Stimulated activated CD4-positive, alpha-beta T cell treated with anti-CD3 and anti-CD28 coated beads, Interleukin-4, amount 100 ng/mL, for 4 hours (primary cell): ENCODE results near the gene PDE3A.

ENCODE experiments used
- DNase-seq, 2 experiments: peaks; one replicate each; pipeline ENCODE4 v3.0.0-alpha.2; 2020

PDE3A gene

DNA sequence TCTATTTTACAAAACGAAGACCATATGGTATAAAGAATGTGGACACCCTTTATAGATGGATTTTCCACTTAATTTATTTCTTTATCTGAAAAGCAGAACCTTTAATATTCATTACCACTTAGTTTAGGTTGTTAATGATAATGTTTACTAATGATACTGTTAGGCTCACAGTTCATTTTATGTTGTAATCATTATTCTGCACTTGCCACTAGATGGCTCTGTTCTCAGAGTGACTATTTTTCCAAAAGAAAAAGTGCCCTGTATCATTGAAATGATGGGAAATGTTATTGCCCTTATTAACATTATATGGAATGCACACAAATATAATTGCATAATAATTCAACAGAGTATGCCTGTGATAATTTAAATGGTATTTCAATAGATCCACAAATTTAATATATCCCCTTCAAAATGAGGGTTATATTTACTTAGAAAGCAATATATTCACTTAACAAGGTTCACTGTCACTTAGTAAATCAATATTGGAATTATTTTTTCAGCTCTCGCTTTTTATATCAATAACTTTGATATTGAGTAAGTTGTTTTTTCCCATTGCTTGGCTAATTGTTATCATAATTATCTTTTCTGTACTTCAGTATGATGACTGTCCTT lies 95.7 kb downstream of the PDE3A start:
- DNase-seq: no peak

DNA sequence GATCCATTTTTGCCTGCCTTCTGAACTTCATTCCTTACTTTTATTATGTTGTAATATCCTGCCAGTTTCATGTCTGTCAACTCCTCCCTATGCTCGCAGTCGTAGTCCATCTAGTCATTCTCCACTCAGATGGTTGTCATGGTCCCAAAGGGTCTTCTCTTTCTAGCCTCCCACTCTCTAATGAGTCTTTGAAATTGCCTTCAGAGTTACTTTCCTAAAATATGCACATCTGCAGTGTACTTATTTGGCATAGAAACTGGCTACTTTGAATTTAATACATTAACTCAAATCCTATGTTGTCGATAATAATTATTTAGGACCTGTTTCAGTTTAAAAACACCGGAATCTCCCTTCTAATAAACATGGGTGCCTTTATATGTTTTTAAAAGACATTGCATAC lies 101.0 kb downstream of the PDE3A start:
- no peak for DNase-seq

DNA sequence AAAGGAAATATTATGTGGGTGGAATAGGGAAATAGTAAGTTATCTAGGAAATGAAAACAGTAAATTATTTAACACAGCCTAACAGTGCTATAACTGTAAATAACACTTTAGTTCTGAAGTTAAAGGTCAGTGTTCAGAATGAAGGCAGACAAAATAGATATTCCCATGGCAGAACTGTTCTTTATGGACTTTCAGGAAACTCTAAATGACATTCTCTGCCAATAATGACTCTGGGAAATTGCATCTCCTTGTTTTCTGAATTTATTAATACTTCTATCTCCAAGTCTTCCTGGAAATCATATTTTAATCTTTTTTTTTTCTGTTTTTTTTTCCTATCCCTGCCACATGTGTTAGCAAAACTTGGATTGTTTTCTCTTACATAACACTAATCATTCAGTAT lies 101.4 kb downstream of the PDE3A start:
- DNase-seq: no peak

DNA sequence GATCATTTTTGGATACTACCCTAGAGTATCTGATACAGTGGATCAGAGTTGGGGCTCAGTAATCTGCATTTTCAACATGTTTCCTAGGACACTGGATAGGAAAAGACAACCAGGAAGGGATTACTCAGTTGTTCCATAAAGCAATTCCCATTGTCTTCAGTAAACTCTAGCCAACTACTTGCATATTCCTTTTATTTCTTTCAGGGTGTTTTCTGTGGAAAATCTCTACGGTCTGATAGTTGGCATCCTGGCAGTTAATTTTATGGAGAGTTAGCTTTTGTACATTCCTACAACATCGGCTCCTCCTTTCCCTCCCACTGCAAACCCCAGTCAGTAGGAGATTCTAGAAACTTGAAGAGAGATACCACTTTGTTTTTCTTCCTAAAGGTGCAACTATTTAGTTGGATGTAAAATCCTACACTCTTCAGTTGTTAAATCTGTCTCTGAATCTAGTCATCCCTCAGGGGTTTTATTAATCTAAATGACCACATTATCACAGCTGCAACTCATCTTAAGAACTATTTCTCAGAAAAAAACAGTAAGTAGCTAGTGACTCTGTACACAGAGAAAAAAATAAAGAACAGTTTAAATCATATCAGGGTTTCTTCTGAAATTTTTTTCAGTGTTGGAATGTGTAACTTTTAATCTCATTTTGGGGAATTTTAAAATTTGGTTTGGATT lies 103.9 kb downstream of the PDE3A start:
- no peak for DNase-seq

DNA sequence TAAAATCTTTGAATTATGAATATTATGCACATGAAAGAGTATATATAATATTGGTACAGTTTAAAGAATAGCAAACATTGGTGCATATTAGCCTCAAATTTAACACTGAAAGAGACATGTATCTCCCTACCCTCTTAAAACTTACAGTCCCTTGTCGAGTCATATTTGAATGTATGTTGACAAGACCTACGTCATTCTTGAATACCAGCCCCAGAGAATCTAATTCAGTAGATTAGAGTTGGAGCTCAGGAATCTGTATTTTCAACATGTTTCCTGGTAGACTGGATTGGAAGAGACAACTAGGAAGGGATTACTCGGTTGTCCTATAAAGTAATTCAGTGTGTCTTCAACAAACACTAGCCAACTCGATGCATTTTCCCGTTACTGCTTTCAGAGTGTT lies 104.8 kb downstream of the PDE3A start:
- DNase-seq: no peak

DNA sequence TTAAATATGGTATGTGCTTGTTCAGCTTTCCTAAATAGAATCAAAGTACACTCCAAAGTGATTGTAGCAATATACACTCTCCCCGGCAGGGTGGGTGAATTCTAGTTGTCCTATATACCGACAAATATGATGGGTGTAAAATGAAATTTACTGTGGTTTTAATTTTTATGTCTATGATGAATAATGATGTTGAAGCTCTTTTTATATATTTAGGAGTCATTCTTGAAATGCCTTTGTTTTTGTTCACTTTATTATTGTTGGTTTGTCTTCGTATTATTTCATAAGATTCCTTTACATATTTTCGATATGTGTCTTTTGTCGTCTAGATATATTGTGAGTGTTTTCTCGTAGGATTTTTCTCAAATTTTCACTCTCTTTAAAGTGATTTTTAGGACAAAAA lies 105.7 kb downstream of the PDE3A start:
- no peak for DNase-seq

DNA sequence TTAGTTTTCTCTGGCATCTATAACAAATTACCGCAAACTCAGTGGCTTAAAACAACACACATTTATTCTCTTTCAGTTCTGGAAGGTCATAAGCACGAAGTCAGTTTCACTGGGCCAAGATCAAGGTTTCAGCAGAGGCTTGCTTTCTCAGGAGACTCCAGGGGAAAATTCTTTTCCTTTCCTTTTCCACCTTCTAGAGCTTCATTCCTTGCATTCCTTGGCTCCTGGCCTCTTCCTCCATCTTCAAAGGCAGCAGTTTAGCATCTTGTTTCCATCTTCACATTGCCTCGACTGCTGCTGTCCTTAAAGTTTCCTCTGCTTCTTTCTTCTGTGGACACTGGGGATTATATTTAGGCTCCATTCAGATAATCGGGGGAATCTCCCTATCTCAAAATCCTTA lies 106.1 kb downstream of the PDE3A start:
- no peak for DNase-seq

DNA sequence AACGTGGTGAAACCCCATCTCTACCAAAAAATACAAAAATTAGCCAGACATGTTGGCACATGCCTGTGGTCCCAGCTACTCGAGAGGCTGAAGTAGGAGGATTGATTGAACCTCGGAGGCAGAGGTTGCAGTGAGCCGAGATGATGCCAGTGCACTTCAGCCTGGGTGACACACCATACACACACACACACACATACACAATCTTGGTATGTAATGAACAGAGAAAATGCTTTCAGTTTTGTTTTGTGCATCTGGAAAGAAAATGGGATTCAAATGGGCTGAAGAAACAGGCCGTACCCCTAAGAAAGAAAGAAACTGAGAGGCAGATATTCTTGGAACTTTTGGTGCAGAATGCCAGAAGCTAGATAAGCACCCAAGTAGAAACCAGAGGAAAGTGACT lies 107.2 kb downstream of the PDE3A start:
- no peak for DNase-seq

DNA sequence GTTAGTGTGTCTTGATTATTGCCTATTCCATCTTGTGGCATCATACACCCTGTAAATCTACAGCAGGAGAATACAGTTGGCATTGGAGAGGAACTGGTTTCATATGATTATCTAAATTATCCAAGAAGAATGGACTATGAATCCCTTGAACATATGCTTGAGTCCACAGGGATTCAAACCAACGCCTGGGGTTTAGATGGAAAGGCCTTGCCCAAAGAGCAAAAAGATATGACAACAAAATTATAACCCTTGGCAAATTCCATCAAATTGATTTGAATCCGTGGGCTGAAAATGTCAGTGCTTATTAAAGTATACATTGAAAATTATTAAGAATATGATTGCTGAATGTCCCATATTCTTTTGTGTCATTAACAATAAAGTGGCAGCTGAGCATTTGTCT lies 108.2 kb downstream of the PDE3A start:
- no peak for DNase-seq

DNA sequence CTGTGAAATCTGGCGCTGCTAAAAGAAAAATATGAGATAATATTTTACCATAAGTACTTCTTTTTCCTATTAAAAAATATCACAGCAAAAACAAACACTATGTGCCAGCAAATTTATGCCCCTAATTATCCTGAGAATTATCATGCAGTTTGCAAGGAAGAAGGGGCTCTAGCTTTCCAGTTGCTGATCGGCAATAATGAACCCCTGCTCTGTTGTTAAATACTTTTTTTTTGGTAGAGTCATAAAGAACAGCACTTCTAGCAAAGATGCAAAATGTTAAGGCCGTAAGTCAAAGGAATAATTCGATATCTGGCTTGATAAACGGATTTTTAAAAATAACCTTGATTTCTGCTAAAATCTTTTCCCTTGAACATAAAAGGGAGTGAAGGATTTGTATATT lies 108.9 kb downstream of the PDE3A start:
- DNase-seq: no peak

DNA sequence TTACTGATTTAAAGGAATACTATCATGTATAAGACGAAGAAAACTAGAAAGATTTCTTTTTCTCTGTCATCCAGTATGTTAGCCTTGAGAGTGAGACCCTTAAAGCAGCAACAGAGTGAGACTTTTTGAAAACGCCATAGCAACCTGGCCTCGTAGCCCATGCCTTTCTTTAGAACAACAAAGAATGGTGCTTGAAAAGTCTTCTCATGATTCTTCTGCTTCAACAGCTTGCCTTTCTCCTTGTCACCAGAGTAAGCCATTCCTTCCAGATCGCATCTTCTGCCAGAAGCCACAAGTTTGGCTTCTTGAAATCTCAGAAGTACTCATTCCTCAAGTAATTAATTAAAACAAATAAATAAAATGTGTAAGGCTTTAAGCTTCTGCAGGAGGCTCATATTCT lies 109.3 kb downstream of the PDE3A start:
- DNase-seq: no peak

DNA sequence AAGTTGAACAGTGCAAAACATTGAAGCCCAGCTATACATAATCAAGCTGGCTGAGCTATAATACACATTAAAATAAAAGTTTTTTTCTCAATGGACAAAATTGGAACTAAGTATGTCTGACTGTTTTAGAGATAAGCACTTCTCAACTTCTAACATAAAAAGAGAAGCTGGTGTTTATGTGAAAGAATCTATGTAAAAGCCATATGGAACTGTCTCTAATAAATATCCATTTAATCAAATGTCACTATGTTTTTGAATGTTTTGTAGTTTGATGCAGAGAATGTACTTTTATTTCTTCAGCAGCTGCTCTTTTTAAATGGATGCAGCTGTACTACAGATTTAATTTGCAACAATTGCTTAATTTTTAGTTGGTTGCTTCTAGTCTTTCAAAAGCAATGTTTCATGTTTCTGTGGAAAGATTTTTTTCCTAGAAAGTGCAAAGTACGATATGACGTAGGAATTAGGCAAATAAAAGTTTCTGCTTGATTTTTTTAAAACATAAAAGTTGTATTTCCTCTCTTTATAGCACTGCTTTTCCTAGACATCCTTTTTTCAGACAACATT lies 114.2 kb downstream of the PDE3A start:
- DNase-seq: no peak

DNA sequence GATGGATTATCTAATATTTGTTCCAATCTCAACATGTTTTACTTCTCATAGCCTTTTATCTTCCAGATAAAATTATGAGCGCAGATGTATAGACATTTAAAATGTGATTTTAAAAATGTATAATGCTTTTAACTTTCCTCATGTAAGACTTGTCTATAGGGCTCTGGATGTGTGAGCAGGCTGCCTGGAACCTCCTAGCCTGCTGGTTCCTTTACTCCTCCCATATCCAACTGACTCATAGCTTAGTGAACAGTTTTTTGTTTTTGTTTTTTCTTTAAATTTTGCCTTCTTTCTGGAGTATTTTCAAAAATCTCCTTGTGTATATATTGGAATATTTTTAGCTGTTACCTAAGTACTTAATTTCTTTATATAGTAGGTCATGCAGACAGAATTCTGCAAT lies 115.4 kb downstream of the PDE3A start:
- no peak for DNase-seq

DNA sequence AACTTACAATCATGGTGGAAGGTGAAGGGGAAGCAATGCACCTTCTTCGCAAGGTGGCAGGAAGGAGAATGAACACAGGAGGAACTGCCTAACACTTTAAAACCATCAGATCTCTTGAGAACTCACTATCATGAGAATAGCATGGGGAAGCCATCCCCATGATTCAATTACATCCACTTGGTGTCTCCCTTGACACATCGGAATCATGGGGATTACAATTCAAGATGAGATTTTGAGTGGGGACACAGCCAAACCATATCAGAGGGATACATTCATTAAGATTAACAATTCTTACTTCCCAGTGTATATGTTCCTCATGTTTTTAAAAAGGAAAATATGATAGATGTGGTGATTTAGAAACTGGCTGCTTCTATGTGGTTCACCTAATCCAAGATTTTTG lies 117.9 kb downstream of the PDE3A start:
- no peak for DNase-seq

DNA sequence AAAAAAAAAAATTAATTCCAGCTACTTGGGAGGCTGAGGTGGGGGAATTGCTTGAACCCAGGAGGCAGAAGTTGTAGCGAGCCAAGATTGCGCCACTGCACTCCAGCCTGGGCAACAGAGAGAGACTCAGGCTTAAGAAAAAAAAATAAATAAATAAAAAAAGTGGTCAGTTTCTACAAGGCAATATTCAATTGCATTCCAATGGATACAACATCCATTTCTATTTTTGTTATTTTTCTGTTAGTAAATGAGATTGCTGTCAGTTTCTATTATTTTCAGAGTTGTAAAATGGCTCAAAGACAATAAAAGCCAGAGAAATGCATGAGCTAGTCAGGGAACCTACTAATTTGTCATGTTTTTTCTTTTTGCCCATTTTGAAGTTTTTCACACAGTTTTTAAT lies 119.2 kb downstream of the PDE3A start:
- no peak for DNase-seq

DNA sequence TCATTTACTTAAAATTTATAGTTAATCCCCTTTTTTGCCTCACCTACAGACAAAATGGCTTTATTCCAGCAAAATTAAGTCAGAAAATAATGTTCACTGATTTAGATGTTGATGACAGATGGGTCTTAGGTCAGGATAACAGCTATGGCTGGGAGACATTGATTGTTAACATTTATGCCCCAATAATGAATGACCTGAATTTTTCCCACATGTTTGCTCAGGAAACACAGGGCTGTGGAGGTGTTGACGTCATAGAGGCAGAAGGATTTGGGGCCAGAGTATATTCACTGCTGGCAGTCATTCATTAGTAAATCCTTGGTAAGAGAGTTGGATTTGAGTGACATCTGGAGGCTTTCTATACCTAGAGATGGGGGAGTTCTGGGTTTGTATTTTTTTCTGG lies 121.3 kb downstream of the PDE3A start:
- no peak for DNase-seq

DNA sequence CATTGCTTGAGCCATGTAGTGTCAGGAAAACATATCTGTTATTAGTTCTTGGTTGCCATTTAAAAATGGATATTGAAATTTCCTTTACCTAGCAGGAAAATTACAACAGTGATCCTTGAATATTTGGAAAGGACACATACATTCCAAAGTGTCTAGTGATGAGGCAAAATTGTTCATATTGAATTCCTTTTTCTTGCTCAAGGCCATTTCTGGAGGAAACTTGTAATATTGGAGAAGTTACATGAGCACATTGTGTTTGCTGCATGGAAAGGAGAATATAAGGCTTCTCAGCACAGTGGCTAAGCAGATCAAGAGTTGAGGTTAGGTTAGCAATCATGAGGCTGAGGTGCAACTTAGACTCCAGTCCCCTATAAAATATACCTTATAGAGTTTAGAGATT lies 121.9 kb downstream of the PDE3A start:
- no peak for DNase-seq

DNA sequence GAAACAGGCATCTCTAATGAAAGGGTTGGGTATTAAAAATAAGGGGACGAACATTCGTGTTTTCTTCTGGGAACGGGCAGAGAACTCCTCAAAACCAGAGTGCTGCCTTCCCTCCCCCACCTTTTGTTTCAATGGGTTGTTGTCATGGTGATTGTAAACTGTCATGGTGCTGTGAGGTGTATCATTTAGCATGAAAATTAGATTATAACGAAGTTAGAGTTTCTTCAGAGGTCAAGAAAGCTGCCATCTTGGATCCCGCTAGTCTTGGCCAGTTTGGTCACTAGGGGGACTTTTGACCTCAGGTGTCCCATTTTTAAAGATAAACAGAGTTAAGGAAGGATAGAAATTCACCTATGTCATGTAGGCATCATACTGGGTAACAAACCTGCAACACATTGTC lies 123.0 kb downstream of the PDE3A start:
- DNase-seq: no peak

DNA sequence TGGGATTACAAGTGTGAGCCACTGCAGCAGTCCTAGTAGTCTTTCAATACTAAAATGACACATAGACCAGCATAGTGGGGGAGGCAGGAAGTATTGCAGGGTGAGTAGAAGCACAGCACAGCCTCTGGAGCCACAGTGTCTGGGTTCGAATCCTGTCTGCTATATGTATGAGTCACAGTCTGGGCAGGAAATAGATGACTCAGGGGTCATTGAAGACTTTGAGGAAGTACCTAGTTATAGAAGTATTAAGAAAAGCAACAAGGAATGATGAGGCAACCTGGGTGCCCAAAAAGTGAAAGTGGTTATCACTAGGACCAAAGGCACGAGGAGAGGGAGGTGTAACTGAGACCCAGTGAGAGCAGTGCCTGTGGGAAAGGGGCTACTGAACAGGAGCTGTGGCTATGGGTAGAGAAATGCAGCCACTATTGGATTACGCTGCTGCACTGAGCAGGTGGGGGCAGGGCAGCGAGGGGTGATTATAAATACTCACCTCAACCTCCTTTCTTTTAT lies 124.0 kb downstream of the PDE3A start:
- no peak for DNase-seq

DNA sequence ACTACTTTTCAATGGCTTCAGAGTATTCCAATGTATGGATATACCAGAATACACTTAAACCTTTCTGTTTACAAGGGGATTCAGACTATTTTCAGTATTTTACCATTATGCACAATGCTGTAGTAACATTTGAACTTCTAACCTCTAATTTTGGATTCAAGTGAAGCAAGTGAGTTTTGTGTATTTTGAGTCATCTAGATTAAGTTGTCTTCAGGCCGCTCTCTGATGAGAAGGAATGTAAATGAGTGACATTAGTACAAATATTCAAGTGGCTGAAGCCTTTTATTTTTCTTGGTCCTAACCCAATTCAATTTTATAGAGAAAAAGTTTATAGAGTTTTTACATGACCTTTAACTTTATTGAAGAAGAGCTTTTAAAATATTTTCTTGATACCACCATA lies 125.6 kb downstream of the PDE3A start:
- no peak for DNase-seq

DNA sequence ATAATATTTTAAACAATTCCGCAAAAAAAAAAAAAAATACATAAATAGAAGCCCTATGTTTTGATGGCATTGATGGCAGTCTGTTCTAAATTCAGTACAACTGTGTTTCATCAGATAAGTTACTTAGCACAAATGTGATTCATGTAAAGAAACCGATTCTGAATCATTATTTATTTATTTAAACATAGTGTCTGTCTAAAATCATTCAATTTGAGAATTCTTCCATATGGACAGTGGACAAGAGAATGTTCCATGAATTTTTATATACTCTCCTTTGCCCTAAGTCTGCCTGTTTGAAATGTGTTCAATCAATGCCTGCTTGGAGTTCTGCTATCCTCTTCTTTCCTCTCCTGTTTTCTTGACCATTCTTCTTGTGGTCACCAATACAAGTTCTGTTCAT lies 126.5 kb downstream of the PDE3A start:
- DNase-seq: no peak

DNA sequence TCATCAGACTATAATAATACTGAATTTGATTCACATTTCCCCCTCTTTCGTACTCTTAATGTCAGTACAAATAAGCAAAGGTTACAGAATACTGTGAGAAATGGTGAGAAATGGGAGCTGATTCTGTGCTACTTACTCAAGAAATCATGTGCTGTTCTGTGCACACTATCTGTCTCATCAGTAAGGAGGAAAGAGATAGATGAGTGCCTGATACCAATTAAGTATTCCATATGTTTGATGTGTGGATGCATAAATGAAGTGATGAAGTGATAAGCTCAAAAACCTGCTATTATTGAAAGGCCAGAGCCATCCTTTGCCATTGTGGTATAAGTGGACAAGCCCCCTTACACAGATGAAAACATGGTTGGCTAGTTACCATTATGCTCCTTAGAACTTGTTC lies 127.7 kb downstream of the PDE3A start:
- DNase-seq: no peak

DNA sequence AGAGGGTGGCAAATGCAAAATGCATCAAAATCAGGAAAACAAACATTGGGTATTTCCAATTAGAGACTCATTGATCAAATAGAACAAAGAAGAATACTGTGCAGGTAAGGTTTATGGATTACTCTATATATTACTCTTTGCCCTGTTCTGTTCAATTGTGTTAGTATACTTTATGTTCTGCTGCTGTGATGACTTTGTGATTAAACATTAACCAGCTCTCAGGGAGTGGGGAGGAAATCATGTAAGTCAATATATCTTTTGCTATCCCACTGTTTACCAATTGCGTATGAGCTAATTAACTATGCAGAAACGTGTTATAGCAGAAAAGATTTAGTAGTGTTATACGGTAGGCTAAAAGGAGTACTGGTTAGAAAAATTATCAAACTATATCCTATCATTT lies 129.4 kb downstream of the PDE3A start:
- no peak for DNase-seq

DNA sequence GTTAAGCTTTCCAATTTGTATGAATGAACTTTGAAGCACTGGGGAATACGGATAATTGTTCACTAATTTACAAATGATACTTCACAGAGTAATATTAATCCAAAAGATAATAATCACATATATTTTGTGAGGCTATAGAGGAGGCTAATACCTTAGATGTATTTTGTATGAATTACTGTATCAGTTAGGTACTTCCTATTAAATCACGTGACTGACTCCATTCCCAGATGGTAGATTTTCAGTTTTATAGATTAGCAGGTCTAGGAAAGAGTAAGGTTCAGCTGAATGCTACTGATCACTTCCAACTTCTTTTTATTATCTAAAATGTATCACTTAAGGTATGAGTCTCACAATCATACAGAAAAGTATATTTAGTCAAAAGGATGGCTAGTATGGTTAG lies 133.6 kb downstream of the PDE3A start:
- no peak for DNase-seq

DNA sequence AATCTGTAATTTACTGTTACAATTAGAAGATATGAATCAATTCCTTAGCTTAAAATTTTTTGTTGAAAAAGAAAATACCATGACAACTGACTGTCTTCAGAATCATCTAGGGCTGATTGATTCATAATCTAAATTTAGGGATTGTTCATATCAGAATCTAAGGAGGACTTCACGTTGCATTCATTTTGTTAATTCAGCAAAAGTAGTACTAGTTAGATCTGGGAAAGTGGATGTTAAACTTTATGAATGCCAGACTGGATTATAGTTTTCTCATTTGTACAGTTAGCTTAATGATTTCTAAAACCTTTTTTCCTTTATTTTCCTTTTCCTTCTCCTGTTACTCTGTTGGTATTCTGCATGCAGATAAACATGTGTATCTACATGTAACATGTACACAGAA lies 135.5 kb downstream of the PDE3A start:
- DNase-seq: no peak
